GM10847 (cell line): ENCODE data around the gene SAMD4A.

Experiments used
- POLR2A ChIP-seq: IDR thresholded peaks from 2 replicates; pipeline ENCODE4 v1.6.1; 2011; ENCODE audit not compliant: insufficient read length; ENCODE audit errors: extremely low read depth

SAMD4A gene

DNA sequence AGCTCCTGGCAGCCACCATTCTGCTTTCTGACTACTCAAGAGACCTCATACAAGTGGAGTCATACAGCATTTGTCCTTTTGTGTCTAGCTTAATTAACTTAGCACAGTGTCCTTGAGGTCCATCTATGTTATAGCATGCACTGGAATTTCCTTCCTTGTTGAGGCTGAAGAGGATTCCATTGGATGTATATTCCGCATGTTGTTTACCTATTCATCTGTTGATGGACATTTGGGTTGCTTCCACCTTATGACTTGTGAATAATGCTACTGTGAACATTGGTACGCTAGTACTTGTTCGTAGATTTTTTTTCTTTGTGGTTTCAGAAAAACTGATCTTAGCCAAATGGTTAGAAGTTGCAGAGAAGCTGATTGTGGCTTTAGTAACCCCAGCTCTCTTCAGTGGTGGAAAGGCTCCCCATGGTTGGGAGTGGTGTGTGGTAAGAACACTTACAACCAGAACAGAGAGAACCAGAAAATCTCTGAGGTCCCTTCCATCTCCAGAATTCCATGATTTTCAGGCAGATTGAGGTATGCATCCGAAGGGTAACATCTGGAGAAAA, 118.4 kb downstream of the SAMD4A start:
- no peak for TF ChIP-seq POLR2A

- no peak for TF ChIP-seq POLR2A
Observed at GRCh38 chr14:54686219-54686870, 119.4 kb downstream of the SAMD4A start.

- no peak for TF ChIP-seq POLR2A
Observed at GRCh38 chr14:54686871-54687749, 120.2 kb downstream of the SAMD4A start.

DNA sequence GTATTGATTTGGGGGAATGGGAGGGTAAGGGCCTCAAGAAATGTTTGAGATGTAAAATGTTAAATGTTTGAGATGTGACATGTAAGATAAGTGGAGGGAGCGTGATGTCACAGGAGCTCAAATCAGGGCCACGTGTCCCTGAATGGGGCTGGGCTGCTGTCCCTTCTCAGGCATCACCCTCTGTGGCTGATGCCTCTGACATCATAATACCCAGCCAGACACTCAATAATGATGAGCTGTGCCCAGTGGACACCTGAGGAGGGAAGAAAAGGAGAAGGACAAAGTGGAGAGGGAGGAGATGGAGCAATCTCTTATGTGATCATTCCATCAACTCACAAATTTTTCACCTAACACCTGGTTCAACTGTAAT, 120.8 kb downstream of the SAMD4A start:
- TF ChIP-seq POLR2A = no peak

GRCh38 chr14:54688229-54688628, 121.3 kb downstream of the SAMD4A start:
- TF ChIP-seq POLR2A = no peak

GRCh38 chr14:54689928-54690327, 123.0 kb downstream of the SAMD4A start:
- TF ChIP-seq POLR2A = no peak

- no peak for TF ChIP-seq POLR2A
Observed at GRCh38 chr14:54690887-54691286, 124.0 kb downstream of the SAMD4A start.

GRCh38 chr14:54691525-54692283, 124.8 kb downstream of the SAMD4A start:
- TF ChIP-seq POLR2A = no peak

DNA sequence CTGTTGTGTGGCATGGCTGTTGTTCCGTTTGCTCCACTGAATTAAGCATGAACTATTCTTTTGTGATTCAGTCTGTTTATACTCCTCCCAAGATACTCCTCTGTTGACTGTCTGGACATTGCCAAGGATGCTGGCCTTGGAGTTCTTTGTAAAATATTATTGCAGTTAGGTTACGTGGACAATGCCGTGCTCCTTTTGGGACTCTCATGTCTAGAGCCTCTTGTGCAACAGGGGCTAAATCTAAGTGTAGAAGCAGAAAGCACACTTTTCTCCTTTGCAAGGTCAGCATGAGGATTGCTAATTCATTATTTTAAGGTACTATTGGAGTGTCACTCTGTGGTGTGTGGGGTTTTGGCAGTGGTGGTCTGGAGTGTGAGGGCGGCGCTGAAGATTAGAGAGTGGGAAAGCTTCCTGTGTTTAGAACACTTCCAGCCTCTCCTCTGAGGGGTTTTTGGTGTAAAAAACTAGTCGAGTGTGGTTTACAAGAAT, 125.4 kb downstream of the SAMD4A start:
- no peak for TF ChIP-seq POLR2A

- no peak for TF ChIP-seq POLR2A
Observed at GRCh38 chr14:54693761-54694160, 126.8 kb downstream of the SAMD4A start.

DNA sequence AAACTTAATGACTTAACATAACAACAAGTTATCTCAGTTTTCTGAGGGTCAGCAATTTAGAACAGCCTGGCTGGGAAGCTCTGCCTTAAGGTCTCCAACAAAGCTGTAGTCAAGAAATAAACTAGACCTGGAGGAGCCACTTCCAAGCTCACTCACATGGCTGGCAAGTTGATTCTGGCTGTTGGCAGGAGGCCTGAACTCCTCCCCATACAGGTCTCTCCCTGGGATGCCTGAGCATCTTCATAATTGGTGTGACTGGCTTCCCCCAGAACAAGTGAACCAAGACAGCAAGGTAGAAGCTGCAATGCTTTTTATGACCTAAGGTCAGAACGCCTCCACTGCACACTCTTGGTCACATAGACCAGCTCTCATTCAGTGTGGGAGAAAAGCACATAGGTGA, 128.3 kb downstream of the SAMD4A start:
- no peak for TF ChIP-seq POLR2A

DNA sequence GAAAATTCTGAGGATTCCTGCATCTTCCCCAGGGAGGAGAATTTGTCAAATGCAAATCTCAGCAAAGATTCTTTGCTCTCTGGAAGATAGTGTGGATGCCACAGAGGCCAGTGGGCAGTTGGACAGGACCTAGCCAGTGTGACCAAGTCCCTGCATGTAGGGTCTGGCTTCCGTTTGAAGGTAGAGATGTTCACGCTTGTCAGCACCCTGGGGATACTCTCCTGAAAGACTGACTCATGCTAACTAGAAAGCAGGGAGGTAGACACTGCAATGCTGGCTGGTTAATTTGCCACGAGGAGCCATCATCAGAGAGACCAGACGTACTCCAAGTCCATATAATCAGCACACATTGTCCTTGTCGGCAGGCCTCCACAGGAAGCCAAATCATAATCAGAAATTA, 130.1 kb downstream of the SAMD4A start:
- TF ChIP-seq POLR2A = no peak

DNA sequence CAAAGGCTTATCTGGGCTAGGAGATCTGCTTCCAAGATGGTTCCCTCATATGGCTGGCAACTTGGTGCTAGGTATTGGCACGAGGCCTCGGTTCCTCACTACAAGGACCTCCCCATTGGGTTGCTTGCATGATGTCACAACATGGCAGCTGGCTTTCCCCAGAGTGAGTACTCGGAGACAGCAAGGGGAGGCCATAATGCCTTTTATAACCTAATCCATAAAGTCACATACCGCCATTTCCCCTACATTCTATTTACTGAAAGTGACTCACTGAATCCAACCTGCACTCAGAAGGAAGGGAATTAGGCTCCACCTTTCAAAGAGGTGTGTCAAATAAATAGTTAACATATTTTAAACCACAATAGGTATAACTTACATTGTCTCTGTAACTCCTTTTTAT, 130.9 kb downstream of the SAMD4A start:
- no peak for TF ChIP-seq POLR2A

DNA sequence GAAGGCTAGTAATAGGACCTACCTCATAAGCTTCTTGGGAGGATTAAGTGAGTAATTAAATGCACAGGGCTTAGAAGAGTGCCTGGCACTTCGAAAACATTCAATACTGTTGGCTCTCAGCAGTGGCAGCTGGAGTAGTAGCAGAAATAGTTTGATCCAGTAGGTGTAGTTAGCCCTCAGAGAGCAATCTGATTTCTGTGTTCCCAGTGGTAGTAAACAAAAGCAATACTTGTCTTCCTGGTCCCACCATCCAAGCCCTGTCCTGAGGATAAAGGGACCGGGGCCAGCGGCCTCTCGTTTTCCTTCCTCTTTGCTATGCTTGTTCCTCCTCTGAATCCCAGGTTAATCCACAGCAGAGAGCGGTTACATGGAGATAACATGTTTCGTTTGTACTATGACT, 131.6 kb downstream of the SAMD4A start:
- TF ChIP-seq POLR2A = no peak

DNA sequence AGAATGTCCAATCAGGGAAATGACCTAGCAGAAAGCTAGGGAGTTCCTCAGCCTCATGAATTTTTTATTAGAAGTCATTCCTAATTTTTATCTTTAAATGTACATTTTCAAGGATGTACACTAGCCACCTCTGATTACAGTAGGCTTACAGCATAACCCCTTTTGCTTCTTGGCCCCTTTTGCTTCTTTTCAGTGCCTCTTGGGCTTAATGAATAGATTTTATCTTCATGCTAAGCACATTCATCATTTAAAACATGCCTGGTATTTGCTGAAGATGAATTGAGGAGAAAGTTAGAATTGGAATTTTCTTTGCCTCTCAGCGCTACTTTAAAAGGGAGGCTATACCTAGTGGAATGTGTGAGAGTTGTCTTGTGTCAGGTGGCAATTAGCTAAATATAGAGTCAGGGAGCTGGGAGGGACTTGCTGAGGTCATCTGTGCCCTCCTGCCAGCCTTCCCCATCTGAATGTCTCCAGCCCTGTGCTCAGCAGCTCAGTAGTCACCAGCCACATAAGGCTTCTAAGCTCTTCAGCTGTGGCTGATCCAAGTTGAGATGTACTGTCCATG, 132.1 kb downstream of the SAMD4A start:
- TF ChIP-seq POLR2A = no peak
